Bronchial epithelial cell (primary cell): ENCODE measurements around the gene UBR3. TPM values are rescaled to one million over a fixed set of nuclear protein-coding genes. Genes with fewer than 3 reads are reported as not detected.
A peak's percentile ranks its signal among the peaks of the same experiment; 100 is the strongest.

Experiments used
- DNase-seq: peaks from one replicate; pipeline ENCODE4 v3.0.0-alpha.2; 2010; ENCODE audit warnings: low read depth
- FAIRE-seq: peaks from 2 replicates; lab custom pipeline; 2011; peaks lifted over from hg19 to GRCh38; lab: Jason Lieb, UNC
- H3K27me3 ChIP-seq: 2 replicates; pipeline ENCODE4 v1.5.1; 2011; ENCODE audit warnings: low read length; ENCODE audit not compliant: control insufficient read depth, insufficient read depth
- H3K36me3 ChIP-seq: 2 replicates; pipeline ENCODE4 v1.5.1; 2011; ENCODE audit warnings: low read length; ENCODE audit not compliant: control insufficient read depth, insufficient read depth
- H3K4me3 ChIP-seq: 2 replicates; pipeline ENCODE4 v1.5.1; 2011; ENCODE audit warnings: mild to moderate bottlenecking, low read depth, low read length, control low read depth
- CTCF ChIP-seq: IDR thresholded peaks from 2 replicates; pipeline ENCODE4 v1.5.1; 2011; ENCODE audit warnings: mild to moderate bottlenecking, moderate library complexity, low read length, control low read depth, inconsistent platforms; ENCODE audit not compliant: insufficient read depth, severe bottlenecking
- total RNA-seq: library from RNA; depleted of rRNA; stranded (reverse); fragments of >200 nt; gene quantifications from 2 replicates; pipeline ENCODE4 v1.2.1, GENCODE V29; 2014

UBR3 gene
- total RNA-seq = 18.4 and 19.8 TPM in 2 replicates

DNA sequence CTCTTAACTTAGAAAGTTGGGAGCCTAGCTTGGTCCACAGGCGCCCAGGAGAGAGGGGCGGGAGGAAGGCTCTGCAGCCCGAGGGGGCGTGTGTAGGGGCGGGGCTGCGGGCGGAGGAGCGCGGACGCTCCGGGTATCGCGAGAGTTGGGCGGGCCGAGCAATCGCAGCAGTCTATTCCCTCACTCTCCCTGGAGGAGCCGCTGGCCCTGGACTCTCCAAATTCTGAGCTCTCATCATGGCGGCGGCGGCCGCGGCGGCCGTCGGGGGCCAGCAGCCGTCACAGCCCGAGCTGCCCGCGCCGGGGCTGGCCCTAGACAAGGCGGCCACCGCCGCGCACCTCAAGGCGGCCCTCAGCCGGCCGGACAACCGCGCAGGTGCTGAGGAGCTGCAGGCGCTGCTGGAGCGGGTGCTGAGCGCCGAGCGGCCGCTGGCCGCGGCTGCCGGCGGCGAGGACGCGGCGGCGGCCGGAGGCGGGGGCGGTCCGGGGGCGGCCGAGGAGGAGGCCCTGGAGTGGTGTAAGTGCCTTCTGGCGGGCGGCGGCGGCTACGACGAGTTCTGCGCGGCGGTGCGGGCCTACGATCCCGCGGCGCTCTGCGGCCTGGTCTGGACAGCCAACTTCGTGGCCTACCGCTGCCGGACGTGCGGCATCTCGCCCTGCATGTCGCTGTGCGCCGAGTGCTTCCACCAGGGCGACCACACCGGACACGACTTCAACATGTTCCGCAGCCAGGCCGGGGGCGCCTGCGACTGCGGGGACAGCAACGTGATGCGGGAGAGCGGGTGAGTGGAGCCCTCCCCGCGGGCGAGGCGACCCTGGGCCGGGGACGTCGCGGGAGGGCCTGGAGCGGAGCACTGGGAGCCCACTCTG lies at the start of gene UBR3:
Gene UBR3, plus strand, starts transcription at position 183 of the 869 bp plus-strand sequence. Its CDS starts 54 bp downstream, at position 237.
- DNase-seq (peak; percentile 79), FAIRE-seq (no peak)
- H3K4me3 ChIP-seq = peak within 1 kb of the TSS; percentile 76
- TF ChIP-seq CTCF = no peak
- peaks cover 1% of the 10 kb centered on the region for H3K36me3 ChIP-seq
- H3K27me3 ChIP-seq = no peaks in the 10 kb centered on the region

DNA sequence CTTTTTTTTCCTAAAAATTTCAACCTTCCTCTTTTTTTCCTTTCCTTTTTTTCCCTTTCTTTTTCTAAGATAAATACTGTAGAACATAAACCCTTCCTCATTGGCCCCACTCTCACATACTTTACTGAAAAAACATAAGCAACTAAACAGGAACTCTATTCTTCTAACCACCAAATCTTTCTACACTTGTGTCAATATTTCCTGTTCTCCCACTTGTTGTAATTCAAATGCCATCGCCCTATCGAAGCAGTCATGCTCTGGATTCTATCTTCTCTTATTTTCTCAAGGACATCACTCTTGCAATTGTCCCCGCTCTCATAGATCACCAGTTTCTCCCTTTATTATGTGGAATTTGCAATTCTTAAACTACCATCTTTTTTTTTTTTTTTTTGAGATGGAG lies 48.8 kb upstream of the UBR3 start:
- H3K4me3 ChIP-seq = no peak overlapping the region
- no peak for FAIRE-seq
- no peaks in the 10 kb centered on the region for H3K27me3 ChIP-seq
- H3K36me3 ChIP-seq = no peaks in the 10 kb centered on the region
- DNase-seq = no peak
- no peak for TF ChIP-seq CTCF

DNA sequence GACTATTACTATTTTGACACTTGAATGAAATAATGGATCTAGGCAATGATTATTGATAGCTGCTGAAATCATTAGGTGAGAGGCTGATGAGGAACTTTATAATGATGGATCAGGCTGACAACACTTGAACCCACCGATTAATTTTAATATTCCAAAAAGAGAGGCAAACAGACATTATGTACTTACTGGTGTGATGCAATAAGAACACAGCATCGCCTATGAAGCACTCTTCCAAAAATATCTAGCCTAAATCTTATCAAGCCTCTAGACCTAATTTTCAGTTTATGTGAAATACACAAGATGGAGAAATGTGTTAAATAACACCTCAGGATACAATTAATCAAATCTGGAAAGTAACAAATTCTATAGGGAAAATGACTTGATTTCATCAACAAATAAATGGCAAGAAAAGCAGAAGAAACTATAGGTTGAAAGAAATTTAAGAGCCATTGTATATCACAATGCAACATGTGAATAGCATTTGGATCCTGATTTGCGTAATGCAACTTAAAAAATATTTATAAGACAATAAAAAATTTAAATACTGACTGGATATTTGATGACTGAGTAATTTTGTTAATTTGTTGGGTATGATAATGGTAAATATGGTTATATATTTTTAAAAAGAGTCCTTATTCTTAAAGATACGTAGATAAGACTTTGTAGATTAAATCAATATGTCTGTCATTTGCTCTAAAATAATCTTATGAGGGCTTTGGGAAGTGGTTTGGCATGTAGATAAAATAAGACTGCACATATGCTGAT lies 45.8 kb upstream of the UBR3 start:
- no peak for TF ChIP-seq CTCF
- Histone ChIP-seq H3K36me3 (no peaks in the 10 kb centered on the region), H3K27me3 (no peaks in the 10 kb centered on the region), H3K4me3 (no peak overlapping the region)
- no peak for DNase-seq
- no peak for FAIRE-seq

DNA sequence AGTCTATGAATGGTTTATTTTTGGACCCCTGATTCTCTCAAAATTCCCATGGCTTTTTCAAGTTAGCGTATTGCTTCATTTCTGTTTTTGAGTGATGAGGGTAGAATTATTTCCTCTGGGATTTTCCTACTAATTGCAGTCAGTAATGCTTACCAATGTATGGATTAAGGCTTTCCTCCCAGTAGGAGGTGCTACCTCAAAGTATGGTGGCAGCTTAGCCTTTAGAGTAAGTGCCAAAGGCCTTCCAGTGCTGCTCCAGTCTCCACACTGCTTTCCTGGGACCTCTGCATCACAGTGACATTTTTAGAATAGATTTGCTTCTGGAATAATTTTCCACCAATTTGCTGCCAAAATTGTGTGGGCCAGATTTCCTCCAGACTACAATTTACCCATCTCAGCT lies 44.7 kb upstream of the UBR3 start:
- H3K36me3 ChIP-seq = no peaks in the 10 kb centered on the region
- FAIRE-seq = no peak
- TF ChIP-seq CTCF = no peak

DNA sequence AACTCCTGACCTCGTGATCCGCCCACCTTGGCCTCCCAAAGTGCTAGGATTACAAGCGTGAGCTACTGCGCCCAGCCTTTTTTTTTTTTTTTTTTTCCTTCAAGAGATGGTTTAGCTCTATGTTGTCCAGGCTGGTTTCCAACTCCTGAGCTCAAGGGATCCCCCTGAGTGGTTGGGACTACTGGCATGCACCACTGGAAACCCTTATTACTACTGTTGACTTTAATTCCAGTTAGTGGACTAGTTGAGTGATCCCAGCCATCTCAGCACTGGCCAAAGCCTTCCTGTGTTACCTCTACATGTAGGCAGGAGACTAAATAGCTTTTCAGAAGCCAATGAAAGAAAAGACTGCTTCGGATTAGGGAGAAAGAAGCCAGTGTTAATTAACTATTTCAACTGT lies 36.7 kb upstream of the UBR3 start:
- FAIRE-seq (no peak), DNase-seq (no peak)
- no peaks in the 10 kb centered on the region for H3K27me3 ChIP-seq
- H3K36me3 ChIP-seq = no peaks in the 10 kb centered on the region
- no peak for TF ChIP-seq CTCF
- no peak overlapping the region for H3K4me3 ChIP-seq

More for the DNA sequence above, 44.7 kb upstream of the UBR3 start:
- no peak overlapping the region for H3K4me3 ChIP-seq
- no peak for DNase-seq
- no peaks in the 10 kb centered on the region for H3K27me3 ChIP-seq
